Ishikawa (cell line): ENCODE data around the gene HSPBAP1.

ENCODE experiments used
- CEBPB ChIP-seq: IDR thresholded peaks from 2 replicates; pipeline ENCODE4 v1.6.1; 2012
- CREB1 ChIP-seq: IDR thresholded peaks from 2 replicates; pipeline ENCODE4 v1.6.1; 2012; ENCODE audit warnings: low read depth
- EGR1 ChIP-seq: IDR thresholded peaks from 2 replicates; pipeline ENCODE4 v1.6.1; 2012
- EP300 ChIP-seq: IDR thresholded peaks from 2 replicates; pipeline ENCODE4 v1.6.1; 2012; ENCODE audit warnings: borderline replicate concordance
- FOXM1 ChIP-seq: IDR thresholded peaks from 2 replicates; pipeline ENCODE4 v1.6.1; 2012; ENCODE audit warnings: low read depth, borderline replicate concordance
- MAX ChIP-seq: IDR thresholded peaks from 2 replicates; pipeline ENCODE4 v1.6.1; 2012
- NFIC ChIP-seq: IDR thresholded peaks from 2 replicates; pipeline ENCODE4 v1.6.1; 2012
- RAD21 ChIP-seq: IDR thresholded peaks from 2 replicates; pipeline ENCODE4 v1.6.1; 2012; ENCODE audit warnings: low read depth
- REST ChIP-seq: IDR thresholded peaks from 2 replicates; pipeline ENCODE4 v1.6.1; 2012; ENCODE audit warnings: low read depth, mild to moderate bottlenecking
- TAF1 ChIP-seq: IDR thresholded peaks from 2 replicates; pipeline ENCODE4 v1.6.1; 2012; ENCODE audit warnings: low read depth, mild to moderate bottlenecking
- TCF12 ChIP-seq: IDR thresholded peaks from 2 replicates; pipeline ENCODE4 v1.6.1; 2012; ENCODE audit warnings: low read depth
- TEAD4 ChIP-seq: IDR thresholded peaks from 2 replicates; pipeline ENCODE4 v1.6.1; 2012
- USF1 ChIP-seq: IDR thresholded peaks from 2 replicates; pipeline ENCODE4 v1.6.1; 2012
- YY1 ChIP-seq: IDR thresholded peaks from 2 replicates; pipeline ENCODE4 v1.6.1; 2012; ENCODE audit warnings: low read depth
- ZBTB7A ChIP-seq: IDR thresholded peaks from 2 replicates; pipeline ENCODE4 v1.6.1; 2012; ENCODE audit warnings: low read depth

HSPBAP1 gene

GRCh38 chr3:122705379-122705778 lies 88.3 kb downstream of the HSPBAP1 start:
- TF ChIP-seq TEAD4 (no peak), YY1 (no peak), TAF1 (no peak), MAX (no peak), RAD21 (no peak), CEBPB (no peak), USF1 (no peak), EP300 (no peak), EGR1 (no peak), CREB1 (no peak), NFIC (no peak), REST (no peak), FOXM1 (no peak), TCF12 (no peak), ZBTB7A (no peak)

GRCh38 chr3:122700193-122700592 lies 93.4 kb downstream of the HSPBAP1 start:
- no peak for TF ChIP-seq NFIC
- no peak for TF ChIP-seq CREB1
- TF ChIP-seq MAX, result no peak
- no peak for TF ChIP-seq TAF1
- TF ChIP-seq TCF12, result no peak
- no peak for TF ChIP-seq RAD21
- TF ChIP-seq TEAD4, result no peak
- no peak for TF ChIP-seq EGR1
- no peak for TF ChIP-seq EP300
- no peak for TF ChIP-seq REST
- no peak for TF ChIP-seq USF1
- TF ChIP-seq CEBPB, result no peak
- no peak for TF ChIP-seq FOXM1
- TF ChIP-seq YY1, result no peak
- no peak for TF ChIP-seq ZBTB7A

GRCh38 chr3:122697952-122698620 lies 95.5 kb downstream of the HSPBAP1 start:
- TF ChIP-seq CREB1, result no peak
- TF ChIP-seq TCF12, result no peak
- TF ChIP-seq USF1, result no peak
- no peak for TF ChIP-seq REST
- TF ChIP-seq ZBTB7A, result no peak
- TF ChIP-seq RAD21, result no peak
- no peak for TF ChIP-seq FOXM1
- no peak for TF ChIP-seq YY1
- TF ChIP-seq EP300, result no peak
- no peak for TF ChIP-seq CEBPB
- TF ChIP-seq TAF1, result no peak
- no peak for TF ChIP-seq NFIC
- no peak for TF ChIP-seq TEAD4
- no peak for TF ChIP-seq EGR1
